ENCODE measurements around the gene UIMC1.
"Not testable (repeated sequence)": the region's sequence is repeated elsewhere in the genome, so short reads cannot be mapped to it uniquely, and the experiment has no call there.

DNA sequence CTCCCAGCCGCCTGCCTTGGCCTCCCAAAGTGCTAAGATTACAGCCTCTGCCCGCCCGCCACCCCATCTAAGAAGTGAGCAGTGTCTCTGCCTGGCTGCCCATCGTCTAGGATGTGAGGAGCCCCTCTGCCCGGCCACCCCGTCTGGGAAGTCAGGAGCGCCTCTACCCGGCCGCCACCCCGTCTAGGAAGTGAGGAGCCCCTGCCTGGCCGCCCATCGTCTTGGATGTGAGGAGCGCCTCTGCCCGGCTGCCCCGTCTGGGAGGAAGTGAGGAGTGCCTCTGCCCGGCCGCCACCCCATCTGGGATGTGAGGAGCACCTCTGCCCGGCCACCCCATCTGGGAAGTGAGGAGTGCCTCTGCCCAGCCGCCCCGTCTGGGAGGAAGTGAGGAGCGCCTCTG is 23.0 kb downstream of the UIMC1 start:
- TF ChIP-seq, protein P1, sequence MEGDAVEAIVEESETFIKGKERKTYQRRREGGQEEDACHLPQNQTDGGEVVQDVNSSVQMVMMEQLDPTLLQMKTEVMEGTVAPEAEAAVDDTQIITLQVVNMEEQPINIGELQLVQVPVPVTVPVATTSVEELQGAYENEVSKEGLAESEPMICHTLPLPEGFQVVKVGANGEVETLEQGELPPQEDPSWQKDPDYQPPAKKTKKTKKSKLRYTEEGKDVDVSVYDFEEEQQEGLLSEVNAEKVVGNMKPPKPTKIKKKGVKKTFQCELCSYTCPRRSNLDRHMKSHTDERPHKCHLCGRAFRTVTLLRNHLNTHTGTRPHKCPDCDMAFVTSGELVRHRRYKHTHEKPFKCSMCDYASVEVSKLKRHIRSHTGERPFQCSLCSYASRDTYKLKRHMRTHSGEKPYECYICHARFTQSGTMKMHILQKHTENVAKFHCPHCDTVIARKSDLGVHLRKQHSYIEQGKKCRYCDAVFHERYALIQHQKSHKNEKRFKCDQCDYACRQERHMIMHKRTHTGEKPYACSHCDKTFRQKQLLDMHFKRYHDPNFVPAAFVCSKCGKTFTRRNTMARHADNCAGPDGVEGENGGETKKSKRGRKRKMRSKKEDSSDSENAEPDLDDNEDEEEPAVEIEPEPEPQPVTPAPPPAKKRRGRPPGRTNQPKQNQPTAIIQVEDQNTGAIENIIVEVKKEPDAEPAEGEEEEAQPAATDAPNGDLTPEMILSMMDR (IDR thresholded peaks at IDR 0.05; ENCODE audit: insufficient read depth, low read depth, low read length) = not testable (repeated sequence)
- TF ChIP-seq EZH2 (IDR thresholded peaks at IDR 0.05; ENCODE audit: insufficient read depth, low read length) = not testable (repeated sequence)
